Endodermal cell (in vitro differentiated cells): Measurements from ENCODE around the gene SERPINA1. TPM values are rescaled to one million over a fixed set of nuclear protein-coding genes. Genes with fewer than 3 reads are reported as not detected.
A peak's percentile ranks its signal among the peaks of the same experiment; 100 is the strongest.

Experiments
- DNase-seq: peaks from one replicate; pipeline ENCODE4 v3.0.0-alpha.2; 2017
- H3K27ac ChIP-seq: 2 replicates; pipeline ENCODE4 v1.5.1; 2013; ENCODE audit warnings: mild to moderate bottlenecking, low read depth, low read length, moderate library complexity
- H3K27me3 ChIP-seq: 2 replicates; pipeline ENCODE4 v1.6.1; 2013; ENCODE audit warnings: mild to moderate bottlenecking, low read length, moderate library complexity; ENCODE audit not compliant: insufficient read depth, control insufficient read depth, poor library complexity, severe bottlenecking
- H3K36me3 ChIP-seq: 2 replicates; pipeline ENCODE4 v1.7.0; 2013; ENCODE audit warnings: mild to moderate bottlenecking, low read length, moderate library complexity; ENCODE audit not compliant: control insufficient read depth, insufficient read depth
- H3K4me1 ChIP-seq: one replicate; pipeline ENCODE4 v1.7.0; 2013; ENCODE audit warnings: low read length; ENCODE audit not compliant: control insufficient read depth, insufficient read depth
- H3K4me3 ChIP-seq: 2 replicates; pipeline ENCODE4 v1.5.1; 2013; ENCODE audit warnings: mild to moderate bottlenecking, low read length, moderate library complexity
- H3K9ac ChIP-seq: 2 replicates; pipeline ENCODE4 v1.6.1; 2013; ENCODE audit warnings: mild to moderate bottlenecking, low read length, moderate library complexity; ENCODE audit not compliant: poor library complexity, severe bottlenecking; ENCODE audit errors: extremely low read depth
- H3K9me3 ChIP-seq: 2 replicates; pipeline ENCODE4 v1.6.1; 2013; ENCODE audit warnings: mild to moderate bottlenecking, low read length, moderate library complexity; ENCODE audit not compliant: control insufficient read depth
- H3K27ac Mint-ChIP-seq: 2 replicates; pipeline ENCODE4 v1.8.0; 2020; ENCODE audit warnings: mixed read lengths
- H3K27me3 Mint-ChIP-seq: 2 replicates; pipeline ENCODE4 v1.8.0; 2021; ENCODE audit warnings: mild to moderate bottlenecking, mixed read lengths; ENCODE audit not compliant: insufficient read depth
- H3K36me3 Mint-ChIP-seq: 2 replicates; pipeline ENCODE4 v1.8.0; 2020; ENCODE audit warnings: low read depth, mixed read lengths
- H3K4me1 Mint-ChIP-seq: 2 replicates; pipeline ENCODE4 v1.8.0; 2020; ENCODE audit warnings: mixed read lengths
- H3K4me3 Mint-ChIP-seq: 2 replicates; pipeline ENCODE4 v1.8.0; 2020; ENCODE audit warnings: mild to moderate bottlenecking, moderate library complexity, mixed read lengths
- H3K9me3 Mint-ChIP-seq: 2 replicates; pipeline ENCODE4 v1.8.0; 2020; ENCODE audit warnings: mild to moderate bottlenecking, mixed read lengths
- CTCF ChIP-seq: fragments of 200-600 bp; sonication (generic); conservative IDR thresholded peaks from 2 replicates; pipeline ENCODE4 v1.5.0; 2021; ENCODE audit warnings: antibody characterized with exemption, mild to moderate bottlenecking
- WGBS, 2 experiments: methylation state at CpG; one replicate each; pipeline versions ENCODE4 v1.1.5 to v1.1.7; 2013; ENCODE audit warnings: missing lambda C conversion rate in 2 of 2, mixed read lengths in 1 of 2; ENCODE audit not compliant: insufficient coverage in 1 of 2, insufficient read length in 1 of 2; 5-methylcytosine and 5-hydroxymethylcytosine counted together
- total RNA-seq, 2 donors: library from RNA; stranded (reverse); fragmentation: NEBNext Ultra II Directional in 1 of 2; extraction: Animal tissue kit (Norgen Biotek cat#: 25700) in 1 of 2; gene quantifications; 2 replicates in 1 of 2; 3 replicates in 1 of 2; pipeline ENCODE4 v1.2.1, GENCODE V29; 2021

The SERPINA1 gene
- total RNA-seq, 2 donors from 2014 or later, result 1.2 TPM; not detected in 1

GRCh38 chr14:94387051-94388026 lies 1.1 kb downstream of the SERPINA1 start:
- H3K9me3 Mint-ChIP-seq, result no peaks in the 10 kb centered on the region
- peaks cover 3% of the 10 kb centered on the region for H3K4me1 Mint-ChIP-seq
- no peak for TF ChIP-seq CTCF
- DNase-seq, result peak; percentile 26
- H3K36me3 ChIP-seq, result no peaks in the 10 kb centered on the region
- no peak overlapping the region for H3K27ac ChIP-seq
- H3K4me3 ChIP-seq, result no peak overlapping the region
- H3K9me3 ChIP-seq, result no peaks in the 10 kb centered on the region
- no peaks in the 10 kb centered on the region for H3K4me1 ChIP-seq
- peaks cover 10% of the 10 kb centered on the region for H3K27me3 Mint-ChIP-seq
- H3K9ac ChIP-seq, result no peak overlapping the region
- WGBS, 2 experiments, result 94% methylated on average over 8 to 12 of the region's 12 CpGs
- peaks cover 10% of the 10 kb centered on the region for H3K27me3 ChIP-seq
- H3K27ac Mint-ChIP-seq, result no peak overlapping the region
- H3K4me3 Mint-ChIP-seq, result no peak overlapping the region
- no peaks in the 10 kb centered on the region for H3K36me3 Mint-ChIP-seq

DNA sequence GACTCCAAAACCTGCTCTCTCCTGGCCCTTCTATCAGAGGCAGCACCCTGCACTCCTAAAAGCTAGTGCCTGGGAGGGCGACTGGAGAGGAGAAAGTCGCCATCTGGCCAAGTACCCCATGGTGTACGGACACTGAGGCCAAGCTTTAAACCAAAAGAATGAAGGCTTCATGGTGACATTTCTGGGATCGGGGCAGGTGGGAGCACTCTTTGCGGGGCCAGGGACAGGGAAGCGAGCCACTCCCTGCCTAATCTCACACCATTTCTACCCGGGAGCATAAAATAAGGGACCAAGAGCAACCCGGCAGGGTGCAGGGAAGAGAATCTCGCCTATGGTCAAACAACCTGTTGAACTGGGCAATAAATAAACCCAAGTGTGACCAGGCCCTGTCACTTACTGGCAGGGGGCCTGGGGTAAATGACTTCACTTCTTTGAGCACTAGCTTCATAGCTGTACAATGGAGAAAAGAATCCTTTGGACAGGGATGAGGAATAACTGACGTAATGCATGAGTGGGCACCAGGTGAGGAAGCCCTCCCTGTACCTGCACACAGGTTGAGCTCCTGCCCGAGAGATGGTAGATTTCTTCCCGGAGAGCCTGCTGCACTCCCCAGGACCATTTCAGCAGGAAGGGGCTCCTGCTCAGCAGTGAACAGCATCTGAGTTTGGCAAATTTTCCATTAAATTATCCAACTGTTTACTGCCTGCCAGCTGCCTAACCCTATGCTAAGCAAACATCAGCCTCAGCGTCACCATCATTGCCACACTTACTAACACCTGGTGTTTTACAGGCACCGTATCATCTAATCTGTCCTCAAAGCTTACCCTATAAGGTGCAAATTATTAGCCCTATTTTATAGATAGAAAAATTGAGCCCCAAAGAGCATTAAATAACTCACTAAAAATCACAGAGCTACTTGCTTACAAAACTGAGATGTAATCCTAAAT lies 2.0 kb downstream of the SERPINA1 start:
- Histone ChIP-seq H3K4me1 (no peaks in the 10 kb centered on the region), H3K36me3 (no peaks in the 10 kb centered on the region), H3K27ac (no peak overlapping the region), H3K27me3 (peaks cover 6% of the 10 kb centered on the region), H3K9ac (no peak overlapping the region), H3K4me3 (no peak overlapping the region), H3K9me3 (no peaks in the 10 kb centered on the region)
- no peak for TF ChIP-seq CTCF
- Mint-ChIP-seq H3K4me3 (no peak overlapping the region), H3K9me3 (no peaks in the 10 kb centered on the region), H3K4me1 (peaks cover 3% of the 10 kb centered on the region), H3K36me3 (no peaks in the 10 kb centered on the region), H3K27me3 (peaks cover 10% of the 10 kb centered on the region), H3K27ac (no peak overlapping the region)
- no peak for DNase-seq
- 89 to 94% methylated on average over 13 to 14 of the region's 14 CpGs for WGBS, 2 experiments

GRCh38 chr14:94385553-94386057 lies 2.8 kb downstream of the SERPINA1 start:
- WGBS, 2 experiments, result 80 to 91% methylated on average over 2 to 3 of the region's 3 CpGs
- H3K36me3 Mint-ChIP-seq, result no peaks in the 10 kb centered on the region
- Histone ChIP-seq H3K4me3 (no peak overlapping the region), H3K4me1 (no peaks in the 10 kb centered on the region), H3K9ac (no peak overlapping the region), H3K27ac (no peak overlapping the region), H3K9me3 (no peaks in the 10 kb centered on the region), H3K36me3 (no peaks in the 10 kb centered on the region), H3K27me3 (no peaks in the 10 kb centered on the region)
- peaks cover 6% of the 10 kb centered on the region for H3K27me3 Mint-ChIP-seq
- H3K4me1 Mint-ChIP-seq, result peaks cover 3% of the 10 kb centered on the region
- no peak for TF ChIP-seq CTCF
- no peaks in the 10 kb centered on the region for H3K9me3 Mint-ChIP-seq
- no peak for DNase-seq
- H3K27ac Mint-ChIP-seq, result no peak overlapping the region
- no peak overlapping the region for H3K4me3 Mint-ChIP-seq
